ENCODE measurements around the gene RPL19.

GRCh38 chr17:39223907-39224777, 24.1 kb downstream of the RPL19 start:
- TF ChIP-seq CTCF (IDR thresholded peaks at IDR 0.05) = no peak
- no peak for TF ChIP-seq POLR2A (IDR thresholded peaks at IDR 0.05; ENCODE audit: low read depth)
